ENCODE results near the gene RTTN. TPM values are rescaled to one million over a fixed set of nuclear protein-coding genes. Genes with fewer than 3 reads are reported as not detected.

RTTN gene
- total RNA-seq, 8 experiments from 2014 or later, result 6.2 to 43.6 (median 13.7) TPM

DNA sequence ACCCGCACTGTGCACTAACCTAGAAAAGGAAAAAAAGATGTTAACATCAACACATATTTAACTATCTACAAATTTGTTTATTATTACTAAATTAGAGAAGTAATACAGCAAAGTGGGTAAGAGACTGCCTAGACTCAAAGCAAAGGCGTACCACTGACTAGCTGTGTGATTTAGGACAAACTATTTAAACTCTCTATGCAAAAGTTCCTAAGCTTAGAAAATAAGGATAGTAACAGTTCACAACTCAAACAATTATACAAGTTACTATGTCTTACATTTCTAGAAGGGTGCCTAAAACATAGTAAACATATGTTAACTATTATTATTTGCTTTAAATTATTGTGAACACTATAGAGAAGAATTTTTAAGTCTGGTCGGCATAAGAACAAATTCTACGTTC lies 119.4 kb downstream of the RTTN start:
- H3K4me1 ChIP-seq (replicated peaks in 1 of 2), result no peaks in the 10 kb centered on the region
- no peak overlapping the region for H3K4me3 ChIP-seq
- H3K27ac ChIP-seq, result no peak overlapping the region
- no peak for ATAC-seq (replicated peaks in 6 of 8)
- in situ Hi-C loops (cut with MboI; ENCODE audit: low pct_unique_long_range_greater_than_20kb in 2 of 9, low sequenced_read_pairs in 9 of 9, unreplicated experiment in 9 of 9), result loop anchor here in 4 of 9 experiments (25.0 kb wide), 2 partner anchors 1249 to 1374 kb away; partner anchors contain the start of gene TMX3 (in 1 of the 4)
- WGBS, 10 experiments, result 60 to 100% (median 82%) methylated on average over 1 to 4 of the region's 4 CpGs

DNA sequence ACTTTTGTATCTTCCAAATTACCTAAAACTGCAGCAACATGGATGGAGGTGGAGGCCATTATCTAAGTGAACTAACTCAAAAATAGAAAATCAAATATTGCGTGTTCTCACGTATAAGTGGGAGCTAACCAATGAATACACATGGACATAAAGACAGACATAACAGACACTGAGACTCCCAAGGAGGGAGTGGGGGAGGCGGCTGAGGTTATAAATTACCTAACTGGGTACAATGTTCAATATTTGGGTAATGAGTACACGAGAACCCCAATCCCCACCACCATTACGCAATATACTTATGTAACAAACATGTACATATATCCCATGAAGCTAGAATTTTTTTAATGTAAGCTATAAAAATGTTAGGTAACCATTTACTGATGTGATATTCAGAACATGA lies 119.8 kb downstream of the RTTN start:
- Histone ChIP-seq H3K27ac (no peak overlapping the region), H3K4me3 (no peak overlapping the region), H3K4me1 (replicated peaks in 1 of 2) (no peaks in the 10 kb centered on the region)
- no peak for ATAC-seq (replicated peaks in 6 of 8)
- in situ Hi-C loops (cut with MboI; ENCODE audit: low pct_unique_long_range_greater_than_20kb in 2 of 9, low sequenced_read_pairs in 9 of 9, unreplicated experiment in 9 of 9), result loop anchor here in 4 of 9 experiments (25.0 kb wide), 2 partner anchors 1248 to 1373 kb away; partner anchors contain the start of gene TMX3 (in 1 of the 4)
- WGBS, 10 experiments, result 50 to 100% (median 83%) methylated on average over 1 to 5 of the region's 5 CpGs; no CpG with 5 or more reads in 1 of the 10 experiments

DNA sequence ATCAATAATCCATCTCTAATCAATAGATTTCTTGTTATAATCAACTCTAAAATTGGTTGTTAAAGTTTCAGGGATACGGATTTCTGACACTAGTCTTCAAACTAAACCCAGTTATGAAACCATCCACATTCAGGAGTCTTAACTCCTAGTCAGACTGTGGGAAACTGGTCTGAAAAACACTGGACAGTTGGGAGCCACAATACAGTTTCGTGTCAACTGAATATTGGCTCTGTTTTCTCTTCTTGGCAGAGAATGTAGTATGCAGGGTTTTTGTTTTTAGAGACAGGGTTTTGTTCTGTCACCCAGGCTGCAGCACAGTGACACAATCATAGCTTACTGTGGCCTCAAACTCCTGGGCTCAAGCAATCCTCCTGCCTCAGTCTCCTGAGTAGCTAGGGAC lies 123.1 kb downstream of the RTTN start:
- 71 to 100% (median 87%) methylated on average over 1 to 2 of the region's 2 CpGs; no CpG with 5 or more reads in 2 of the 10 experiments for WGBS, 10 experiments

DNA sequence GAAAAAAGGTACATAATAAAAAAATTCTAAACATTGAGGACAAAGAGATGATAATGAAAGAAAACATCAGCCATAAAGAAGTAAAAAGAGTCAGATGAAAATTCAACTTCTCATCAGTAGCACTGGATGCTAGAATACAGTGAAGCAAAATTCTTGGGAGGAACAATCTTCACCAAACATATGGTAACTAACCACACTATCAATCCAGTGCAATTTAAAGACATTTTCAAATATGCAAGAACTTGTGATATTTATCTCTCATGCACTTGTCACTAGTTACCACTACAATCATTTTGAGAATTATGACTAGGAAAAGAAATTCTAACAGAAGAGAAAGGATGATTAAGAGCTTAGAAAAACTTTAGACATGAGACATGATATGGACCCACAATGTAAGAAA lies 127.4 kb downstream of the RTTN start:
- peaks cover 0 to 11% of the 10 kb centered on the region in 2 donors for H3K4me1 ChIP-seq (replicated peaks in 1 of 2)
- in situ Hi-C loops (cut with MboI; ENCODE audit: low pct_unique_long_range_greater_than_20kb in 2 of 9, low sequenced_read_pairs in 9 of 9, unreplicated experiment in 9 of 9), result loop anchor here in 4 of 9 experiments (25.0 kb wide), 2 partner anchors 1241 to 1366 kb away; partner anchors contain the start of gene TMX3 (in 1 of the 4)
- no peak for ATAC-seq (replicated peaks in 6 of 8)
- H3K4me3 ChIP-seq, result no peak overlapping the region
- no peak overlapping the region for H3K27ac ChIP-seq

More for the DNA sequence above, 123.1 kb downstream of the RTTN start:
- Histone ChIP-seq H3K4me3 (no peak overlapping the region), H3K4me1 (replicated peaks in 1 of 2) (no peaks in the 10 kb centered on the region), H3K27ac (no peak overlapping the region)
- in situ Hi-C loops (cut with MboI; ENCODE audit: low pct_unique_long_range_greater_than_20kb in 2 of 9, low sequenced_read_pairs in 9 of 9, unreplicated experiment in 9 of 9), result loop anchor here in 4 of 9 experiments (25.0 kb wide), 2 partner anchors 1245 to 1370 kb away; partner anchors contain the start of gene TMX3 (in 1 of the 4)
- no peak for ATAC-seq (replicated peaks in 6 of 8)

DNA sequence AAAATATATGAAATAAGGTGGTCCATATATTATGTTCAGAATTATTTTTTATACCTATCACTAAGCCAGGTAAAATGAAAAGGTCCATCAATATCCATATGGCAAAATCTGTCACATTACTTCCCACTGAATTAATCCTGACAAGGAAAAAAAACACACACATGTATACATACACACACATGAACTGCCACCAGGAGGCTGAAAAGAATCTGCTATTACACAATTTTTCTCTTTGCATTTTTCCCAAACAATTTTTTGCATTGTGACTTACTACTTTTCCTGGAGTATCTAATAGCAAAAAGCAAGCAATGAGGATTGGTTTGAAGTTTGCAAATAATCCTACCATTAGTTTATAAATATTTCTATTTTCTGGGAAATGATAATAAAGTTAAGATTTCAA lies 129.6 kb downstream of the RTTN start:
- Histone ChIP-seq H3K4me1 (replicated peaks in 1 of 2) (peaks cover 0 to 11% of the 10 kb centered on the region in 2 donors), H3K4me3 (no peak overlapping the region), H3K27ac (no peak overlapping the region)
- in situ Hi-C loops (cut with MboI; ENCODE audit: low pct_unique_long_range_greater_than_20kb in 2 of 9, low sequenced_read_pairs in 9 of 9, unreplicated experiment in 9 of 9), result loop anchor here in 4 of 9 experiments (25.0 kb wide), 2 partner anchors 1239 to 1364 kb away; partner anchors contain the start of gene TMX3 (in 1 of the 4)
- ATAC-seq (replicated peaks in 6 of 8), result no peak

GRCh38 chr18:70074116-70074515 lies 131.4 kb downstream of the RTTN start:
- Histone ChIP-seq H3K27ac (no peak overlapping the region), H3K4me3 (no peak overlapping the region), H3K4me1 (replicated peaks in 1 of 2) (peaks cover 0 to 11% of the 10 kb centered on the region in 2 donors)
- no peak for ATAC-seq (replicated peaks in 6 of 8)
- 64 to 100% (median 93%) methylated on average over 1 of the region's 1 CpG; no CpG with 5 or more reads in 3 of the 10 experiments for WGBS, 10 experiments
- in situ Hi-C loops (cut with MboI; ENCODE audit: low pct_unique_long_range_greater_than_20kb in 2 of 9, low sequenced_read_pairs in 9 of 9, unreplicated experiment in 9 of 9), result no loop called here

DNA sequence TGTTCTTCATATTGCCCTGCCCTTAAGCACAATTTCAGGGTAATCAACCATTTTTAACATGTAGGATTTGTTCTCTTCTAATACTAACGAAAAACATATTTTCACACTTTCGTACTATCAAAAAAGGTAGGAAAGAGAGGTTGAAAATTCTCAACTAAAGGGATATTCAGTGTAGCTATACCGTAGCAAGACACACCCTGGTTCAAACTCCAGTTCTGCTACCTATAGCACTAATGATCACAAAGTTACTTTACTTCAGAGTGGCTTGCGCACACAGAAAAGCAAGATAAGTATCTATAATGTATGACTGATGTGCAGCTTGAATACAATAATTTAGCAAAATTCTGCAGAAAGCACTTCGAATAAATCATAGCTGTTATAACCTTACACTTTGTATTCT lies 132.1 kb downstream of the RTTN start:
- ATAC-seq (replicated peaks in 6 of 8), result no peak
- H3K4me1 ChIP-seq (replicated peaks in 1 of 2), result peaks cover 0 to 11% of the 10 kb centered on the region in 2 donors
- WGBS, 10 experiments, result 91 to 100% (median 96%) methylated on average over 1 to 5 of the region's 5 CpGs; no CpG with 5 or more reads in 1 of the 10 experiments
- H3K27ac ChIP-seq, result no peak overlapping the region
- H3K4me3 ChIP-seq, result no peak overlapping the region
- in situ Hi-C loops (cut with MboI; ENCODE audit: low pct_unique_long_range_greater_than_20kb in 2 of 9, low sequenced_read_pairs in 9 of 9, unreplicated experiment in 9 of 9), result no loop called here

DNA sequence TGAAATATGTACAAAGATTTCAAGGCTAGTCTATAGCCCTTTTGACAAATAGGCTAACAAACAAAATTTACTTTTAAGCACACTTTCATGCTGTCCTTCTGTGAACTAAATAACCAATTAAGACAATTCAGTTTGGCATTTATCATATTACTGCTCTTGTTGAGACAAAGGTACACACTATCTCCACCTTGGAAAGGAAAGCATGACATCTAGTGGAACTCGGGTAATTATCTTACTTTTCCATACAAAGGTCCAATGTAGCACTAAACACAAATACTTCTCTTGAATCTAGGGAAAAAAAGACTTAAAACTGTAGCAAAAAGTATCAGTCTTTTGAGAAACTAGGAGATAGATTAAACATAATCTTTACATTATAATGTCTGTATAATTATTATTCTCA lies 132.8 kb downstream of the RTTN start:
- 75 to 100% (median 83%) methylated on average over 1 of the region's 1 CpG; no CpG with 5 or more reads in 1 of the 10 experiments for WGBS, 10 experiments
- Histone ChIP-seq H3K27ac (no peak overlapping the region), H3K4me1 (replicated peaks in 1 of 2) (peaks cover 0 to 11% of the 10 kb centered on the region in 2 donors), H3K4me3 (no peak overlapping the region)
- in situ Hi-C loops (cut with MboI; ENCODE audit: low pct_unique_long_range_greater_than_20kb in 2 of 9, low sequenced_read_pairs in 9 of 9, unreplicated experiment in 9 of 9), result no loop called here
- ATAC-seq (replicated peaks in 6 of 8), result peak in 2 of 8 experiments; percentile 27 to 39

DNA sequence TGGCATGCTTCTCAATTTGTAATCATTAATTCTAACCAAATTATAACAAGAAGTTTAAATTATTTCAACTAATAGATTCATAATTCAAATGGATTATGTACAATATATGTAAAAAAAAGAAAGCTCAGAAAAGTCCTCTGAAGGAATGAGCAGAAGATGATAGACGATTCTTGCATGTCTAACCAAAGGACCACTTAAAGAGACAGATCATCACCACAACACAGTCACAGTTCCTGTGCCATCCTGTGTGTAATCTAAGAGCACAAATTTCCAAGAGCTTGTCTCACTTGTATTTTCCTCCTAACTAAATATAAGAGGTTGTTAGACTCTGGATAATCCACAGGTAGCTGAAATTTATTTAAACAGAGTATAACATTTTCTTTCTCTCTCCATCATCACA lies 135.5 kb downstream of the RTTN start:
- WGBS, 10 experiments, result 0 to 100% (median 57%) methylated on average over 1 of the region's 1 CpG; no CpG with 5 or more reads in 3 of the 10 experiments
- in situ Hi-C loops (cut with MboI; ENCODE audit: low pct_unique_long_range_greater_than_20kb in 2 of 9, low sequenced_read_pairs in 9 of 9, unreplicated experiment in 9 of 9), result no loop called here
- no peak overlapping the region for H3K4me3 ChIP-seq
- H3K4me1 ChIP-seq (replicated peaks in 1 of 2), result no peaks in the 10 kb centered on the region
- ATAC-seq (replicated peaks in 6 of 8), result no peak
- H3K27ac ChIP-seq, result no peak overlapping the region

DNA sequence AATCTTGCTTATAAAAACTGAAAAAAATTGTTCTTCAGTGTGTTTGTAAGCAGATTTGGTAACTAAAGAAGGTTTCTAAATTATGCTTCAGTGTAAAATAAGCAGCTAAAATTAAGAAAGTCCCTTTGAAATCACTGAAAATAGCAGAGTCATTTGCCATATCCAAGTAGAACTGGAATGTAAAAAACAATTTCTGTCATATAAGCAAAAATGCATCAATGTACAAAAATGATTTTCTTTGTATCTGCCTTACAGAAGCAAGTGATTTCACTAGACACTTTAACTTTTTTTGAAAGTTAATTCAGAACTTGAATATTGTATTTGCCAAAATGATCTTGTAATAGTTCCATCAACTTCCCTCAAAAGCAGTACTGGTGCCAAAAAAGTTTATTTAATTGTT lies 136.1 kb downstream of the RTTN start:
- Histone ChIP-seq H3K4me1 (replicated peaks in 1 of 2) (no peaks in the 10 kb centered on the region), H3K27ac (no peak overlapping the region), H3K4me3 (no peak overlapping the region)
- no peak for ATAC-seq (replicated peaks in 6 of 8)
- in situ Hi-C loops (cut with MboI; ENCODE audit: low pct_unique_long_range_greater_than_20kb in 2 of 9, low sequenced_read_pairs in 9 of 9, unreplicated experiment in 9 of 9), result no loop called here

GRCh38 chr18:70068981-70069380 lies 136.5 kb downstream of the RTTN start:
- in situ Hi-C loops (cut with MboI; ENCODE audit: low pct_unique_long_range_greater_than_20kb in 2 of 9, low sequenced_read_pairs in 9 of 9, unreplicated experiment in 9 of 9), result no loop called here
- Histone ChIP-seq H3K27ac (no peak overlapping the region), H3K4me3 (no peak overlapping the region), H3K4me1 (replicated peaks in 1 of 2) (no peaks in the 10 kb centered on the region)
- no peak for ATAC-seq (replicated peaks in 6 of 8)

GRCh38 chr18:70059684-70060083 lies 145.8 kb downstream of the RTTN start:
- Histone ChIP-seq H3K4me1 (replicated peaks in 1 of 2) (peaks cover 0 to 5% of the 10 kb centered on the region in 2 donors), H3K4me3 (no peak overlapping the region), H3K27ac (no peak overlapping the region)
- no peak for ATAC-seq (replicated peaks in 6 of 8)
- in situ Hi-C loops (cut with MboI; ENCODE audit: low pct_unique_long_range_greater_than_20kb in 2 of 9, low sequenced_read_pairs in 9 of 9, unreplicated experiment in 9 of 9), result no loop called here
- 80 to 100% (median 100%) methylated on average over 1 to 3 of the region's 3 CpGs; no CpG with 5 or more reads in 1 of the 10 experiments for WGBS, 10 experiments

DNA sequence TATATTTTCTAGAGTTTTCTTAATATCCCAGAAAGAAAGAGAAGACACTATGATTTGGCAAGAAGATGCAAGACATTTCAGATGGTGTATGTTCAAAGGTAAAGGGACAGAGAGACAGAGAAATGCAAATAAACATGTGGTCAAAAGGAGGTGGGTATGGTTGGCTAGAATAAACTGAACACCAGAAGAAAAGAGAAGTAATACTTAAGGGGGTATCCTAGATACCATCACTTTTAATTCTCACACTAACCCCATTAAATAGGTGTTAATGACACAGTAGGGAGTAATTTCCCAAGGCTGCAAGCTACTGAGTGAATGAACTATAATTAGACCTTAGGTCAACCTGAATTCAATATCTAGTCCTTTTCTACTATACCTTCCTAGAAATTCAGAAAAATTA lies 146.6 kb downstream of the RTTN start:
- in situ Hi-C loops (cut with MboI; ENCODE audit: low pct_unique_long_range_greater_than_20kb in 2 of 9, low sequenced_read_pairs in 9 of 9, unreplicated experiment in 9 of 9), result no loop called here
- no peak for ATAC-seq (replicated peaks in 6 of 8)

GRCh38 chr18:70047931-70048603 lies 157.4 kb downstream of the RTTN start:
- ATAC-seq (replicated peaks in 6 of 8), result peak in 3 of 8 experiments; percentile 42 to 57 (median 44)
- 14 to 100% (median 96%) methylated on average over 1 to 4 of the region's 4 CpGs for WGBS, 10 experiments
- Histone ChIP-seq H3K27ac (no peak overlapping the region), H3K4me3 (no peak overlapping the region), H3K4me1 (replicated peaks in 1 of 2) (no peaks in the 10 kb centered on the region)
- in situ Hi-C loops (cut with MboI; ENCODE audit: low pct_unique_long_range_greater_than_20kb in 2 of 9, low sequenced_read_pairs in 9 of 9, unreplicated experiment in 9 of 9), result no loop called here

More for the DNA sequence above, 146.6 kb downstream of the RTTN start:
- Histone ChIP-seq H3K4me3 (no peak overlapping the region), H3K4me1 (replicated peaks in 1 of 2) (peaks cover 0 to 5% of the 10 kb centered on the region in 2 donors), H3K27ac (no peak overlapping the region)
